ENCODE measurements around the gene EED.
A peak's percentile ranks its signal among the peaks of the same experiment; 100 is the strongest.
"Not testable (repeated sequence)": the region's sequence is repeated elsewhere in the genome, so short reads cannot be mapped to it uniquely, and the experiment has no call there.

Gene EED

DNA sequence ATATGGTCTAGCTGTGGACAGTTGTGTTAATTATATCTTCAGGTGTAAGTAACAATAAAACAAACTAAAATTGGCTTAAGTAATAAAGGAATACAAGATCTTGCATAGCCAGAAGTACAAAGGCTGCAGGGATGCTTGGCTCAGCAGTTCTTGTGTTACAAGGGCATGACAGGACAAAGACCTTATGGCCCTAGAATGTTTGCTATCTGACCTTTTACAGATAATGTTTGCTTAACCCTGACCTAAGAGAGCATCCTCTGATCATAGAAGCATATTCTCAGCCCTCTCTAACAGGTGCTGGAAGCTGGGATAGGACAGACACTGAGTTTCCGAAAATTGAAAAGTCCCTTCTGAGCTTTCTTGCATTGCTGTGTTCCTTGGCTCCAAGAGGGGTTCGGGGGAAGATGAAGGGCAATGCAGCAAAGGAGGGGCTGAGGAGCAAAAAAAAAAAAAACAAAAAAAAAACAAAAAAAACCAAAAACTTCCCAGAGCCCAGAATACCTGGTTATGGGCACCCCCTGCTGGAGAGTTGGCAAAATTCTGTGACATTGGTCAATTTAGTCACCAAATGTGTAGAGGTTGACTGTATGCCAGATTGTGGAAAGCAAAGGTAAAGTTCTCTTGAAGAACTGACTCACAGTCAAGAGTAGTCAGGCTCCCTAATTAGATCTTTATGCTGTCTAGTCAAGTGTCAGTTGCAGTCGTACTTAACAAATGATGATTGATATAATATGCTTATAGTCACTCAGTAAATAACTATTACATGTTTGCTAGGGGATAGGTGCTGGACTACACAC lies 47.1 kb downstream of the EED start:
- DNase-seq (ENCODE audit: low spot score) = peak; percentile 86

DNA sequence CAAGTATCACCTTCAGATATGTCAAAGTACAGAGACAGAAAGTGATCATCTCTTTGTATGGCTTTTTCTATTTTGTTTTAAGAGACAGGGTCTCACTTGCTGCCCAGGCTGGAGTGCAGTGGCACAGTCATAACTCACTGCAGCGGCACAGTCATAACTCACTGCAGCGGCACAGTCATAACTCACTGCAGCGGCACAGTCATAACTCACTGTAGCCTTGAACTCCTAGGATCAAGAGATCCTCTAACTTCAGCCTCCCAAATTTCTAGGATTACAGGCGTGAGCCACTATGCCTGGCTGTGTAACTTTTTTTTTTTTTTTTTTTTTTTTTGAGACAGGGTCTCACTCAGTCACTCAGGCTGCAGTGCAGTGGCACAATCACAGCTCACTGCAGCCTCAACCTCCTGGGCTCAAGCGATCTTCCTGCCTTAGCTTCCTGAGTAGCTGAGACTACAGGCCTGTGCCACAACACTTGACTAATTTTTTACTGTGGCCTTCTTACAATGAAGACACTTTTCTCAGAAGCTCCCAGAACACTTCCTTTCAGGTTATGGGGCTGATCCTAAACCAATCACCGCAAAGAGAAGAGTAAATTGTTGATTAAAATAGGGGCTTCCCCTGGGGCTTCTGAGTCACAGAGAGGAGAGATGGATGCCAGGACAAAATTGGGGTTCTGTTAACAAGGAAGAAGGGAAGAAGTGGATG lies 48.5 kb downstream of the EED start:
- peak; percentile 90 for DNase-seq (ENCODE audit: low spot score)

DNA sequence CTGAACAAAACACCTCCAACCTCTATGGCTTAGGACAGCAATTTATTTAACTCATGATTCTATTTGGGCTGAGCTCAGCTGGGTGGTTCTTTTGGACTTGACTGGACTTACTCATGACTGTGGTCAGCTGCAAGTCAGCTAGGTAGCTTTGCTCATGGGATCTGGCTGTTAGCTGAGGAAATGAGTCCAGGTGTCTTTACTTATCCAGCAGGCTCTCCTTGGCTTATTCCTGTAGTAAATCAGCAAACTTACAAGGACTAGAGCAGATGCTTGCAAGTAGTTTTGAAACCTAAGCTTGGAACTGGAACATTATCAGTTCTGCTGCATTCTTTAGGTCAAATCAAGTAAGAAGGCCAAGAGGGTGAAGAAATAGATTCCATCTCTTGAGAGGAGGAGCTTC lies 49.5 kb downstream of the EED start:
- no peak for DNase-seq (ENCODE audit: low spot score)

DNA sequence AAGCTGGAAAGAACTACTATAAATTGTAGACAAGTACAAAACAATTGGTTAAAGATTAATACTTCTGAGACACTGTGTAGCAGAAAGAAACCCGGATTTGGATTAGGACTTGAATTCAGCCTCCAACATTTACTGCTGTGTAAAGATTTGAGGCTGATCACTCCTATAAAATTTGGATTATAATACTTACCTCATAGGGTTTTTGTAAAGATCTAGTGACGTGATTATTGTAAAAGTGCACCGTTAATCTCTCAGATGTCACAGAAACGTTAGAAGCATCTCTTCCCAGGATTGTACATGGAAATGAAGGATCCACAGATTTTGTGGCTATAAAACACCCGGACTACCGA lies 57.2 kb downstream of the EED start:
- no peak for DNase-seq (ENCODE audit: low spot score)

DNA sequence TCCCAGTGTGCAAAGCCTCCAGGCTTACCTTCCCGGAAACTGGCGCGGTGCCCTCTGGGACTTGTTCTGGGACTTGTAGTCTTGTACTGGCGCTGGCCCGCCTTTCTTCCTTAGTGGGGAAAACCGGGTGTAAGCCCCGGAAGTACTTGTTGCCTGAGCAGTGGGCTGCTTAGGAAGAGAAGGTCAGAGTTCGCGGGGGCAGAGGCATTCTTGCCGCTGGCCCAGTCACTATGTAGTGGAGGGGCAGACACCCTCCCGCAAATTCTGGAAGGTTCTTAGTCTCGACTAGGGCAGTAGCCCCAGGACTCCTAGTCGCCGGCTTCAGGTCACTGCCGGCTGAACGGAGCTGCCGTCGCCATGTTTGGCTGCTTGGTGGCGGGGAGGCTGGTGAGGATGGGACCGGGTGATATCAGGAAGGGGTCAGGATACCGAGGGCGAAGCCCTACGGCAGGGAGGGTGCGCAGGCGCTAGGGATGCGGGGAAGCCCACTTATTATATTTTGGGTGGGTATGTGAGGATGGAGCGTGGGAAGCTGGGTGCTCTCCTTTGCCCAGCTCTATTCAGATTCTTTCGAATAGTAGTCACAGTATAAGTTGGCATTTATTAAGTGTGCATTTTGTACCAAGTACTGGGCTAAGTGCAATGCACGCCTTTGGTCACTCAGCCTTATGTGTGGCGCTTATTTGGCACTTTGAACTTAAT lies 57.7 kb downstream of the EED start, which contains the start of gene HIKESHI:
TSS of gene HIKESHI (plus strand) at position 149 of the 702 bp plus-strand sequence. CDS start at position 358, 209 bp downstream.
- peak; percentile 95 for DNase-seq (ENCODE audit: low spot score)

DNA sequence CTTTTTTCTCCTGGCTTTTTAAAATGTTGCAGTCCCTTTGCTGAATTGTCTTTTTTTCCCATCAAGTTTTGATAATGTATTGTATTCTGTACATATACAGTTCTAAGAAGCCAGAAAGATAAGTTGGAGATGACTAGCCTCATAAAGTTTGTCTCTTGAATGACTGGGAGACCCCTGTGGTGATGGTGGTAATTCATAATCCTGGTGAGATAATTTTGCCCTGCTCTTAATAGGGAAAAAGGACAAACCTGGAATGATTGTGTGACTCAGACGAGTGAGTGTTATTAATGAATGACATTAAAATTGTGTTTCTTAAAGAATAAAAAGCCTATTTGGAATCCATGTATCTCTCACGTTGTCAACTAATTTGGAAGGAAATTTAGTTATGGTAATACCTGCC lies 58.7 kb downstream of the EED start:
- DNase-seq (ENCODE audit: low spot score) = no peak

DNA sequence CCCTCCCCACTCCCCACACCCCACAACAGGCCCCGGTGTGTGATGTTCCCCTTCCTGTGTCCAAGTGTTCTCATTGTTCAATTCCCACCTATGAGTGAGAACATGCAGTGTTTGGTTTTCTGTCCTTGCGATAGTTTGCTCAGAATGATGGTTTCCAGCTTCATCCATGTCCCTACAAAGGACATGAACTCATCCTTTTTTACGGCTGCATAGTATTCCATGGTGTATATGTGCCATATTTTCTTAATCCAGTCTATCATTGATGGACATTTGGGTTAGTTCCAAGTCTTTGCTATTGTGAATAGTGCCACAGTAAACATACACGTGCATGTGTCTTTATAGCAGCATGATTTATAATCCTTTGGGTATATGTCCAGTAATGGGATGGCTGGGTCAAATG lies 64.2 kb downstream of the EED start:
- DNase-seq (ENCODE audit: low spot score) = not testable (repeated sequence)

DNA sequence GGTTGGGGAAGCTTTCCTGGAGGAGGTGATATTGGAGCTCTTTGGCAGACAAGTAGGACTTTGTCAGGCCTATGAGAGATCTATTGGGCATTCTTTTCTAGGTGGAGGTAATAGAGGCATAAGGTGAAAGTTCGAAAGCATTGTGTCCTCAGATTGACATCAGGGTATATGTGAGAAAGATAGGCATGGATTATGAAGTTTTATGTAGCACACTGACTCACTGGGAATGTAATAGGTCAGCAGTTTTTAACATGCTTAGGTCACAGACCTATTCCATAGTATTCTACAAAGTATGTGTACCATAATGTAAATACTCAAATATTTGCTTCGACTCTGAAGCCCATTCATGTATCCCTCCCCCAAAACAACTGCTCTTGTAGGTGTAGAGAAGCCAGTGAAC lies 69.2 kb downstream of the EED start:
- no peak for DNase-seq (ENCODE audit: low spot score)

DNA sequence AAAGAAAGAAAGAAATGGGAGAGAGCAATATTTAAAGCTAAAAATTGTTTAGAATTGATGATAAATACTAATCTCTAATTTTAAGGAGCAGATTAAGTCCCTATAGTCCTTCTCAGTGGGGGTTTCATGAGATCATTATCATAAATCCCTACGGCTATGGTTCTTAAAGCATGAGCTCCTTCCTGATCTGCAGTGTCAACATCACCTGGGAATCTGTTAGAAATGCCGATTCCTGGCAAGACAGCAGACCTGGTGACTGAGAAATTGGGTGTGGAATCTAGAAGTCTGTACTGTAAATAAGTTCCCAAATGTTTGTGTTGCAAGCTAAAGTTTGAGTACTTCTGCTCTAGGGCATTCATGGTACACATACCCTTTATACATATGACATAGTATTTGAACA lies 70.1 kb downstream of the EED start:
- DNase-seq (ENCODE audit: low spot score) = no peak

Measured in activated CD4-positive, alpha-beta T cell treated with anti-CD3 and anti-CD28 coated beads, Interleukin-2, Interleukin-4, amounts not matched to agents 100 ng/mL and 50 ng/mL, durations not matched to agents 16 hours and 8 hours (primary cell).